Fibroblast of pulmonary artery (primary cell): Measurements from ENCODE around the gene CDH15.
"Not testable (repeated sequence)": the region's sequence is repeated elsewhere in the genome, so short reads cannot be mapped to it uniquely, and the experiment has no call there.

Experiments used
- DNase-seq: peaks from one replicate; pipeline ENCODE4 v3.0.0-alpha.2; 2010; ENCODE audit warnings: low read depth
- H3K4me3 ChIP-seq: replicated peaks from 2 replicates; pipeline ENCODE4 v1.5.1; 2011; ENCODE audit warnings: low read depth, mild to moderate bottlenecking, control low read depth, low read length, moderate library complexity
- CTCF ChIP-seq: IDR thresholded peaks from 2 replicates; pipeline ENCODE4 v1.5.1; 2011; ENCODE audit warnings: mild to moderate bottlenecking, control low read depth, low read length, inconsistent platforms; ENCODE audit errors: missing control alignments

Gene CDH15

GRCh38 chr16:89233678-89234490 is 62.3 kb downstream of the CDH15 start:
- no peak overlapping the region for H3K4me3 ChIP-seq
- no peak for DNase-seq
- TF ChIP-seq CTCF, result no peak

GRCh38 chr16:89237733-89238132 is 66.2 kb downstream of the CDH15 start:
- no peak for TF ChIP-seq CTCF

GRCh38 chr16:89241187-89242007 is 69.8 kb downstream of the CDH15 start:
- no peak for TF ChIP-seq CTCF
- peak overlapping the region; percentile 69 for H3K4me3 ChIP-seq
- DNase-seq, result peak; percentile 90

More at GRCh38 chr16:89237733-89238132, 66.2 kb downstream of the CDH15 start:
- DNase-seq, result no peak
- no peak overlapping the region for H3K4me3 ChIP-seq

- TF ChIP-seq CTCF, result no peak
- no peak for DNase-seq
- H3K4me3 ChIP-seq, result no peak overlapping the region
Measured at GRCh38 chr16:89242795-89243200, 71.2 kb downstream of the CDH15 start.

- no peak overlapping the region for H3K4me3 ChIP-seq
- no peak for TF ChIP-seq CTCF
- DNase-seq, result no peak
Measured at GRCh38 chr16:89243664-89244063, 72.1 kb downstream of the CDH15 start.

GRCh38 chr16:89244264-89244663 is 72.7 kb downstream of the CDH15 start:
- H3K4me3 ChIP-seq, DNase-seq: not testable (repeated sequence)

GRCh38 chr16:89244754-89245153 is 73.2 kb downstream of the CDH15 start:
- no peak for DNase-seq
- no peak for TF ChIP-seq CTCF
- no peak overlapping the region for H3K4me3 ChIP-seq
